Stimulated activated CD4-positive, alpha-beta T cell treated with anti-CD3 and anti-CD28 coated beads, Interleukin-4, amount 100 ng/mL, for 1 hour (primary cell): Measurements from ENCODE around the gene GMDS.

ENCODE experiments used
- DNase-seq: peaks from one replicate; pipeline ENCODE4 v3.0.0-alpha.2; 2020

GMDS gene

DNA sequence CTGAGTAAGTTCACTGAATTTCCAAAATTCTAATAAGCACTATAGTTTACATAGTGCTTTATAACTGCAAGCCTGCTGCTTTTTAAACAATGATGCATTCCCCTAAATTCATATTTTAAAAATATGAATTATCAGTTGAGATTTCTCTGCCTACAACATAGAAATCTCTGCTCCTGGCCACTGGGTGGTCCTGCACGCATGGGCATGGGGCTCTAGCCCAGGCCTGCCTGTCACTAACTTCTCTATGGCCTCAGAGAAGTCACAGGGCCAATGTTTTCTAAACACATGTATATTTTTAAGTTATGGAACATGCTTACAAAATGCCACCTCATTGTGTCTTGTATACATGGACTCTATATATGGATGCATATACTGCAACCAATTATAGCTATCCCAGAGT is 424.7 kb downstream of the GMDS start:
- no peak for DNase-seq

DNA sequence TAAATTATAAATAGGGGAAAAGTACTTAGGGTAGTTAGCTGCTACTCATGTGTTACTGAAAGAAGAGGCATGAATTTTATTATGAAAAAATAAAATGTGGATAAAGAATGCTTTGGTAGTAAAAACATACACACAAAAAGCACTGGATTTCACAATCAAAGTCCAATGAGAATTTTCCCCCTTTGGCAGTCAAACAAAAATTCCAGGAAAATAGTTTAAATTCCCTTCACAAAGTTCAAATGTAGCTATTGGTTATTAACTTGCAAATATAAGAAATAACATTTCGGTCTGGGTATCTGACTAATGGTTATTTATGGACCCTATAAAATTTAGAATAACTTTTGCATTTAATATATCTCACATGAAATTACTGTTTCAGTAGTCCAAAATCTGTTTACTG is 425.2 kb downstream of the GMDS start:
- no peak for DNase-seq

DNA sequence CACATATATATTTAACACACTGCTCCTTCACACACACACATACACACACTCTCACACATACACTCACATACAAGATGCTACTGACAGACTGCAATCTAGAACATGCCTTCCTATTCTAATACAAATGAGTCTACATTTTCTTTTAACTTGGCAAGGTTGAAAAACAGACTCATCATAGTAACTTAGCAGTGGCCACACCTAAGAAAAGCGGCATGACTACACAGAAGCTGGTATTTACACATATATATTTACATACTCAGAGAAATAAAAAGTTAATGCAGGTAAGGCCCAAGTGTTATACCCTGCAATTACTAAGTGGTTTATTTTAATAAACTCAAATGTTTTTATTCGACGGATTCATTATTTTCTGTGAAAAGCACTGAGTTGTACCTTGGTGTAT is 426.4 kb downstream of the GMDS start:
- no peak for DNase-seq

DNA sequence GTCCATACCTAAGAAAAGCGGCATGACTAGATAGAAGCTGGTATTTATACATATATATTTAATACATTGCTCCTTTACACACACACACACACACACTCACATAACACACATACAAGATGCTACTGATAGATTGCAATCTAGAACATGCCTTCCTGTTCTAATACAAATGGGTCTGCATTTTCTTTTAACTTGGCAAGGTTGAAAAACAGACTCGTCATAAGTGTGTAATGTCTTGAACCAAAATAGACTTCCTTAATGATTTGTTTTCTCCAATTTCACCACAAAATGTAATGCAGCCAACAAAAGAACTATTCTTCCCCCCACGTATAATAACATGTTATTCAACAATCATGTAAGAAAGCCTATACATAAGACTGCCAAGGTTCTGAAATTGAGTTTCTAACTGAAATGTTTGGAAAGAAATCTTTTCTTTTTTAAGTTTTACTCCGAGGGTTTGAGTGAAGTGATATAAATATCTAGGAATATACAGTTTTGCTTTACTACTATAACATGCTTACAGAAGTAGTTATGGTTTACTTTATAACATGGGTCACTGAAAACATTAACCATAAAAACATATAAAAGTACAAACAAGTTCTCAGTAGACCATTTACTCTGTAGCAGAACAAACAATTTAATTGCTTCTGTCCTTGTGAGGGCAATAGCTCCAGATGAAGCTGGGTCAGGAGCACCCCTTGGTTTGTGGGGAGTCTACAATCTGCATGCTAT is 428.2 kb downstream of the GMDS start:
- no peak for DNase-seq

DNA sequence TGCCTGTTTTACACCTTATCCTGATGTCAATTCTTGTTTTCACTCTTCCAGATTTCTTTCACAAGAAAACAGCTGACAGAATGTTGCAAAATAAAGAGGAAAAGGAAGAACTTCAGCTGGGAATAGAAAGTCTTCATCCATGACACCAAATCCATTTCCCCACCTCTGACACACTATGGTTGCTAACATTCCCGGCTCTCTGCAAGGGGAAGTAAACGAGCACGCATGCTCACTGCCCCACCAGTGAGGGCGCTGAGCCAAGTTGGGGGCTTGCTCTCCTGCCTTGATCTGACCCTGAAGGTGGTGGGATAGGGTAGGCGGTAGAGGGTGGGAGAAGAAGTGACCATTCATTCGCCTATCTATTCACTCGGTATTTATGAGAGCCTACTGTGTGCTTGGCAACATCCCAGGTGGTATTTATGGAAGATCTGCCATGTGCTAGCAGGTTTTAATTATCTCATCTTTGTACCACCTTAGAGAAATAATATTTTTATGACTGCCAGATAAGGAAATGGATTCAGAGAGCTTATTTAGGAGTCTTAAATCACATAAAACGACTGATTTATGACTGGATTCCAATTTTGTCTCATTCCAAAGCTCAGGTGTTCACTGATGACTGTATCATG is 429.5 kb downstream of the GMDS start:
- DNase-seq: no peak

- no peak for DNase-seq
Observed at GRCh38 chr6:1814279-1814678, 431.1 kb downstream of the GMDS start.

- DNase-seq: no peak
Observed at GRCh38 chr6:1812487-1812886, 432.9 kb downstream of the GMDS start.

GRCh38 chr6:1812034-1812433 is 433.4 kb downstream of the GMDS start:
- DNase-seq: no peak

GRCh38 chr6:1810880-1811279 is 434.5 kb downstream of the GMDS start:
- DNase-seq: no peak

- no peak for DNase-seq
Observed at GRCh38 chr6:1809291-1809988, 436.0 kb downstream of the GMDS start.

- no peak for DNase-seq
Observed at GRCh38 chr6:1806935-1807334, 438.5 kb downstream of the GMDS start.

- DNase-seq: no peak
Observed at GRCh38 chr6:1802491-1803395, 442.7 kb downstream of the GMDS start.

- no peak for DNase-seq
Observed at GRCh38 chr6:1801401-1801800, 444.0 kb downstream of the GMDS start.

- DNase-seq: no peak
Observed at GRCh38 chr6:1800845-1801244, 444.6 kb downstream of the GMDS start.

GRCh38 chr6:1798965-1799325 is 446.5 kb downstream of the GMDS start:
- no peak for DNase-seq

DNA sequence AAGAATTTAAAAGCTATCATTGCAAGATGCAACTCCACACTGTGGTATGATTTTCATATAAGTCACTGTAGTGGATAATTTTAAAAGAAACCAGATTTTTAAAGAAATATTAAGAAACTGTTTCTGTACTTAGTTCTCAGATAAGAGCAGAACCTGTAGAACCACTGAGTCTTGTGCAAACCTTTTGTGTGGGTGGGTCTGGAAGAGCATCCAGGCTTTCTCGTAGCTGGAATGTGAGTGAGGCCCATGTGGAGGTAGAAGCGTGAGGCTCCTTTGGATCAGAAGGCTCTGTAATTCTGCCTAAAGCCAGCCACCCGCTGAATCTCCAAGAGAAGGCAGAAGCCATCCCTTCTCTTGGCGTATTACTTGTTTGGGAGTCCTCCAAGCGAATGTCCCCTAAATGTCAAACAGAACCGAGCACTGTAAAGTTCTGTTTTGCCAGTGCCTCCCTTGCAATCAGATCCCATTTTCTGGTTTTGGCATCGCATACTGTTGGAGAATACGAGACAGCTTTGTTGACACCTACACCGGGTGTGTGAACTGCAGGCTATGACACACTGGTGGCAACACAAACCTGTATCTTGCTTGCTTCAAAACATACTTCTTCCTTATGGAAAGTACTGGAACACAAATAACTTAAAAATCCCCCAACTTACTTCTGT is 447.0 kb downstream of the GMDS start:
- no peak for DNase-seq

- no peak for DNase-seq
Observed at GRCh38 chr6:1797801-1798200, 447.6 kb downstream of the GMDS start.

- no peak for DNase-seq
Observed at GRCh38 chr6:1796706-1797529, 448.5 kb downstream of the GMDS start.

- DNase-seq: no peak
Observed at GRCh38 chr6:1795910-1796309, 449.5 kb downstream of the GMDS start.

GRCh38 chr6:1792989-1793388 is 452.4 kb downstream of the GMDS start:
- no peak for DNase-seq

- DNase-seq: no peak
Observed at GRCh38 chr6:1790684-1791083, 454.7 kb downstream of the GMDS start.

DNA sequence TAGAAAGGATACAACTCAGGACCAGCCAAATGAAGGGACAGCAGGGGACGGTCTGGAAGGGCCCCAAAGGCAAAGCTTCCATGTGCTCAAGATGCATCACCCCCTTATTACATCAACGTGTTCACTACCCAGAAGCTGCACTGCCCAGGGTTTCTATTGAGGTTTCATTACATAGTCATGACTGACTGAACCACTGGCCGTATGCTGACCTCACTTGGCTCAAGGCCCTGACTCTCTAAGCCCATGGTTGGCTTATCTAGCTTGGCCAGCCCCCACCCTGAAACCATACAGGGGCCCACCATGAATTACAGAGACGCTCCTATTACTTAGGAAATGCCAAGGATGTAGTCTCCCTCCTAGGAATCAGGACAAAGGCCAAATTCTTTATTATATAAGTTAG is 456.3 kb downstream of the GMDS start:
- DNase-seq: no peak
